Measurements from ENCODE around the gene MBD2. TPM values are rescaled to one million over a fixed set of nuclear protein-coding genes. Genes with fewer than 3 reads are reported as not detected.

MBD2 gene
- total and polyA plus RNA-seq, 9 donors, result 21.9 to 59.0 (median 45.0) TPM

- Histone ChIP-seq H3K4me1 (ENCODE audit: insufficient read depth) (no peaks in the 10 kb centered on the region), H3K9me3 (no peaks in the 10 kb centered on the region), H3K36me3 (no peaks in the 10 kb centered on the region), H3K27ac (no peak overlapping the region), H3K4me3 (no peak overlapping the region), H3K27me3 (no peaks in the 10 kb centered on the region)
- TF ChIP-seq EP300 (IDR thresholded peaks at IDR 0.05) (no peak), CTCF (IDR thresholded peaks at IDR 0.05) (no peak), POLR2A (IDR thresholded peaks at IDR 0.05) (no peak)
- intact Hi-C loops (cut with DNase I), result no loop called here
- DNase-seq, result no peak
- WGBS, 3 donors, result 93 to 96% (median 95%) methylated on average over 5 of the region's 5 CpGs
Measured at GRCh38 chr18:54233747-54234146, 9.3 kb upstream of the MBD2 start.

- intact Hi-C loops (cut with DNase I), result no loop called here
- Histone ChIP-seq H3K9me3 (no peaks in the 10 kb centered on the region), H3K4me1 (ENCODE audit: insufficient read depth) (no peaks in the 10 kb centered on the region), H3K4me3 (no peak overlapping the region), H3K27ac (no peak overlapping the region), H3K27me3 (no peaks in the 10 kb centered on the region), H3K36me3 (no peaks in the 10 kb centered on the region)
- DNase-seq, result no peak
- TF ChIP-seq POLR2A (IDR thresholded peaks at IDR 0.05) (no peak), CTCF (IDR thresholded peaks at IDR 0.05) (no peak), EP300 (IDR thresholded peaks at IDR 0.05) (no peak)
- WGBS, 3 donors, result 85 to 90% (median 87%) methylated on average over 3 of the region's 3 CpGs
Measured at GRCh38 chr18:54233228-54233625, 8.8 kb upstream of the MBD2 start.

GRCh38 chr18:54232485-54233227, 8.2 kb upstream of the MBD2 start:
- H3K27me3 ChIP-seq, result no peaks in the 10 kb centered on the region
- no peaks in the 10 kb centered on the region for H3K9me3 ChIP-seq
- no peak for DNase-seq
- no peak for TF ChIP-seq POLR2A (IDR thresholded peaks at IDR 0.05)
- TF ChIP-seq CTCF (IDR thresholded peaks at IDR 0.05), result no peak
- no peak for TF ChIP-seq EP300 (IDR thresholded peaks at IDR 0.05)
- H3K4me1 ChIP-seq (ENCODE audit: insufficient read depth), result no peaks in the 10 kb centered on the region
- no peak overlapping the region for H3K27ac ChIP-seq
- no peak overlapping the region for H3K4me3 ChIP-seq
- H3K36me3 ChIP-seq, result no peaks in the 10 kb centered on the region
- 85 to 86% (median 85%) methylated on average over 7 of the region's 7 CpGs for WGBS, 3 donors
- intact Hi-C loops (cut with DNase I), result no loop called here

- 80 to 84% (median 80%) methylated on average over 7 of the region's 7 CpGs for WGBS, 3 donors
- intact Hi-C loops (cut with DNase I), result loop anchor here in 2 of 4 donors (5.0 to 10.0 kb wide), 2 partner anchors 38 to 125 kb away; partner anchors contain the start of genes C18orf54 (in 1 of the 2), POLI (in 1 of the 2) and STARD6 (in 1 of the 2)
Measured at GRCh38 chr18:54229421-54230059, 5.1 kb upstream of the MBD2 start.

More at GRCh38 chr18:54229421-54230059, 5.1 kb upstream of the MBD2 start:
- Histone ChIP-seq H3K27me3 (no peaks in the 10 kb centered on the region), H3K36me3 (no peaks in the 10 kb centered on the region), H3K9me3 (no peaks in the 10 kb centered on the region), H3K4me1 (ENCODE audit: insufficient read depth) (no peaks in the 10 kb centered on the region), H3K27ac (no peak overlapping the region), H3K4me3 (no peak overlapping the region)
- TF ChIP-seq POLR2A (IDR thresholded peaks at IDR 0.05) (no peak), CTCF (IDR thresholded peaks at IDR 0.05) (no peak), EP300 (IDR thresholded peaks at IDR 0.05) (no peak)
- no peak for DNase-seq
